ENCODE data around the gene SLC25A21.

SLC25A21 gene

DNA sequence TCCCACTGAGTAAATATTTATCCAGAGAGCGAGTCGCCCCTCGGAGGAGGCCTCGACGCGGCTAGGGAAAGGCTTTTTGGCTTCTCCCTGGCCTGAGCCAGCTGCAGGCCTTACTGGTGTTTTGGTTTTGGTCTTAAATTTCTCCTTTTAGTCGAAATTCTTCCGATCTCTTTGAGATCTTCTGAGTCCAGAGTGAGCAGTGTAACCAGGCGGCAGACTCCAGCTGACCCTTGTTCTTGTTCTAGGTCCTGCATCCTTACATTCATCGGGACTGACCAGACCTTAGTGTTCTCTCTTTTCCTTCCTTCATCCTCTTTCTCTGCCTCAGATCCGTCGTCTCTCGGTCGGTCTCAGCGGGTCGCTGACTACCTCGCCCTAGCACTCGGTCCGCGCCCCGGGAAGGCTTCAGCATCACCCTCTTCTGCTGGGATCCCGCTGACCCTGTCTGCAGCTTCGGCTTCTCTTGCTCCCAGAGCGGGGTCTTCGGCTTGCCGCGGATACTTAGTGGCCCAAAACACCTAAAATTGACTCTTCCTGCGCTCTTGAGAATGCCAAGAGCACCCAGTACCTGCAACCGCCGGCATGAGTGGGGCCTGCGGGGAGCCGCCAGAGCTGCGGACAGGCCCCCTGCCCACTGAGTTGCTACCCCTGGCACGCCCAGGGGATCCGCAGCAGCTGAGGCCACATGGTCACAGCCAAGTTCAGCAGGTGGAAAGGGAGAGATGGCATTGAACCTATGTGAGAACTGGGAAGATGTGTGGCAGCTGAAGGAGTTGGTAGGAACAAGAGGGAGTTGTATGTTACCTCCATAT lies 513.2 kb downstream of the SLC25A21 start:
- TF ChIP-seq, protein P1, sequence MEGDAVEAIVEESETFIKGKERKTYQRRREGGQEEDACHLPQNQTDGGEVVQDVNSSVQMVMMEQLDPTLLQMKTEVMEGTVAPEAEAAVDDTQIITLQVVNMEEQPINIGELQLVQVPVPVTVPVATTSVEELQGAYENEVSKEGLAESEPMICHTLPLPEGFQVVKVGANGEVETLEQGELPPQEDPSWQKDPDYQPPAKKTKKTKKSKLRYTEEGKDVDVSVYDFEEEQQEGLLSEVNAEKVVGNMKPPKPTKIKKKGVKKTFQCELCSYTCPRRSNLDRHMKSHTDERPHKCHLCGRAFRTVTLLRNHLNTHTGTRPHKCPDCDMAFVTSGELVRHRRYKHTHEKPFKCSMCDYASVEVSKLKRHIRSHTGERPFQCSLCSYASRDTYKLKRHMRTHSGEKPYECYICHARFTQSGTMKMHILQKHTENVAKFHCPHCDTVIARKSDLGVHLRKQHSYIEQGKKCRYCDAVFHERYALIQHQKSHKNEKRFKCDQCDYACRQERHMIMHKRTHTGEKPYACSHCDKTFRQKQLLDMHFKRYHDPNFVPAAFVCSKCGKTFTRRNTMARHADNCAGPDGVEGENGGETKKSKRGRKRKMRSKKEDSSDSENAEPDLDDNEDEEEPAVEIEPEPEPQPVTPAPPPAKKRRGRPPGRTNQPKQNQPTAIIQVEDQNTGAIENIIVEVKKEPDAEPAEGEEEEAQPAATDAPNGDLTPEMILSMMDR (IDR thresholded peaks at IDR 0.05; ENCODE audit: extremely low read depth, missing control alignments), result no peak
- DNase-seq (ENCODE audit: low spot score), result no peak

DNA sequence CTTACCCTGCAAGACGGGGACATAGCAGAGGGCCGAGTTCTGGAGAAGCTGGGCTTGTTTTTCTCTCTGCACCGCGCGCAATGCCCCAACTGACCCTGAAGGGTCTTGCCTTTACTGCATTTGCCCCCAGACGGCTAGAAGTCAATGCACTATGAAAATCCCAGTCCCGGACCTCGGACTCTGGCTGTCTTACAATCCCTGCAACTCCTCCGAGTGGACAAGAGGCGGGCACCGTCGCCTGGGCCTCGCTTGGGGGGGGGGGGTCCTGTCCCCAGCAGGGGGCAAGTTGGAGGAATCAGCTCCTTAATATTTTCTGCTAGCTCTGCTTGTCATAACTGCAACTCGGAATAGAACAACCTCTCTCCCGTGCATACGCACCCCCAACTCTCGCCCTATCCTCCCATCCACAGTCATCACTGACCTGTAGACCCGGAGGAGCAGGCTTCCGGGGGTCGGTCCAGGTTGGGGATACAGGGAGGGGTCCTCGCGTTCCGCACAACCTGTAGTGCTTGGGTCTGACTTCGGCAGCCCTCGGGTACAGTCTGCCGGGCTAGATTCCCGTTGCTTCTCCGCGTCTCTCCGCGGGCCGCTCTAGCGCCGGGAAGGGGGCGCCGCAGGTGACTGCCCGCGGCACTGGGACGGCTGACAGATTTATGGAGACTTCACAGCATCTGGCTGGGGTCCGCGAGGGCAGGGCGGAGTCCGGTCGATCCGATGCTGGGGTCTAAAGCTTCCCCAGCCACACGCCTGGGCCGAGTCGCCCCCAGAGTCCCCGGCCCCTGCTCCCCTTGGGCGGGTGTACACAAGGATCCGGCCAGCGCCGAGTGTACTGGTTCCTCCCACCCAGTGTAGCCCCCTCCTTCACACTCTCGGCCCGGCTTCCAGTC lies 514.0 kb downstream of the SLC25A21 start:
- TF ChIP-seq, protein P1 (IDR thresholded peaks at IDR 0.05; ENCODE audit: extremely low read depth, missing control alignments), result no peak
- no peak for DNase-seq (ENCODE audit: low spot score)

DNA sequence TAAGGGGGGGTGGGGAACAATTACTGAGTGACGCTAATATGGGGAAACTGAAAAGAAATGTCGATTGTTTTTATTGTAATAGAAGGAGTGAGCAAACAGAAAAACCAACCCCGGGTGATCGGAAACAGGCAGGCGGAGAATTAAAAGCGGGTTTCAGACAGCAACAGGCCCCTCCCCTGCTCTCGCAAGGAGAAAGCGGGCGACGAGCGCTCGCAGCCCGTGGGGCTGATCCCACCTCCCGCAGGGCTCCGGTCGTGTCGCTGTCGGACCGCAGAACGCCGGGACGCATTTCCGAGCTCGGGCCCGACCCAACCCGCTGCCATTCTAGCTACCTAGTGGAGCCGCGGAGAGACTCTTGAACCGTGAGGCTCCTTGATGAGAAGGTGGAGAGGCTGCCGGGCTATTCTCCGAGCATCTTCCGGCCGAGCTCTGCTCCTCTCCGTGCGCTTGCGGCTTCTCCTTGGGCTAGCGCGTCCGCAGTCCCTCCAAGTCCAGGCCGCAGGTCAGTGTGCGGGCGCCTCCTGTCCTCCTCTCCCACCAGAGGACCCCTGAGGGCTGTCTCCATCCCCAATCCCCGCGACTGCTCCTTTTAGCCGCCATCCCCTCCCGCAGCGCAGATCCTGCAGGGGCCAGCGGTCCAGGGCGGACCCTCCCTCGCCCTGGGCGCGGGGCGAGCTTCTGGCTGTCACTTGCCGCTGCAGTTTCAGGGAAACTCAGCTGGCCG lies 514.8 kb downstream of the SLC25A21 start:
- TF ChIP-seq, protein P1 (IDR thresholded peaks at IDR 0.05; ENCODE audit: extremely low read depth, missing control alignments), result no peak
- DNase-seq (ENCODE audit: low spot score), result no peak

DNA sequence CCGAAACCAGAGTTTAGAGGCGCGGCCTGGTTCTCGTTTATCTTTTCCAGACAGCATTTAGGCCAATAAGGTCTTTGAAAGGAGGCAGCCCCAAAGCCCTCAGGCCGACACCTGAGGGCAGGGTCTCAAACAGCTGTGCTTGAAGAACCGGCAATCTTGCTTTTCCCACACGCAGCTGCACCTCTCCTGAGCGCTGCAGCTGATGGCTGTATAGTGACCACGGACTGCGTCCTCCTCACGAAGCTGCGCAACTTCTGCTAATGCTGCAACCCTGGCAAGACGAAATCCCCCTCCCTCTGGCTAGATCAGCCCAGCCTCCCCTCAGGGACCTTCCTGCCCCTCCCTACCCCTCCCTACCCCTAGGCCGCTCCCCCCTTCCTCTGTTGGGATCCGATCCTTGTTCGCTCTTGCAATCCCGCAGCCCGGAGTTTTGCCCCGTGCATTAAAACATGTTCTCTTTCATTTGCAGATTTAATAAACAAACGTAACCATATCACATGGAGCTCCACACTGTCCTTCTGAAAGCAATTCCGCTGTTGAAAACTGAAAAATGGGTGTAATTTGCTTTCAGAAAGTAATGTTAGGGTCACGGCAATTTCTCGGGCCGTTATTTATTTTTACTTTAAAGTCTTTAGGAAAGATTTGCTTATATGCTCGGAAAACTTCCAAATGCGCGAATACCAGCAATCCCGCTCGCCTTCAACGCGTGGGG lies 515.6 kb downstream of the SLC25A21 start:
- TF ChIP-seq, protein P1 (IDR thresholded peaks at IDR 0.05; ENCODE audit: extremely low read depth, missing control alignments), result no peak
- DNase-seq (ENCODE audit: low spot score), result no peak

DNA sequence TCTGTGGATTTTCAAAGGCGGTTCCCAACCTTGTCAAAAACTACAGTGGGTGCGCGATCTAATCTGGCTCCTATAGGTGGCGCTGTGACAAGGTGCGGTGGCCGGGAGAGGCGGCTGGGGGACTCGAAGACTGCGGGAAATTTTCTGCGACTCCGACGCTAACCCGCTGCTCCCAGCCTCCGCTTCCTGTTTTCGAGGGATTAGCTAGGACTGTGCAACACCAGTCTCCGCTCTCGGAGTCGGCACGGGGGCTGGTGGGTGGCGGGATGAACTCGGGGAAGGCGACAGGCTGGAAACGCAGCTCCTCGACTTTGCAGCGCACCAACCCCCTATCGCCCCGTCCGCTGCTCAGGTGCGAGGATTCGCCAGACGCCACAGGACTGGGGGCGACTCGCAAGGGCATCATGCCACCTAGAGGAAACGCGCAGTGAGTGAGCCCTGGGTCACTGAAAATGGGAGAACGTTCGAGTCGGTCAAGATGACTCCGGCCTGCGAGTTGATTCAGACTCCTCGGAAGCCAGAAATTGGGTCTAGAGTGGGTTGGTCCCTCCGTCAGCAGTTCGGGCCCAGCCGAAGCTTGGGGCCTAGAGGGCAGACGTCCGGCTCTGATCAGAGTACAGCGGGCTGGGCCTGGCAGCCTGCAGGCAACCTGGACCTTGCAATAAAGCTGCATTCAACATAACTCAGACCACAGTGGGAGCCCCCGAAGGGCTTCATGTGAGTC lies 516.3 kb downstream of the SLC25A21 start:
- DNase-seq (ENCODE audit: low spot score), result no peak
- TF ChIP-seq, protein P1 (IDR thresholded peaks at IDR 0.05; ENCODE audit: extremely low read depth, missing control alignments), result no peak

DNA sequence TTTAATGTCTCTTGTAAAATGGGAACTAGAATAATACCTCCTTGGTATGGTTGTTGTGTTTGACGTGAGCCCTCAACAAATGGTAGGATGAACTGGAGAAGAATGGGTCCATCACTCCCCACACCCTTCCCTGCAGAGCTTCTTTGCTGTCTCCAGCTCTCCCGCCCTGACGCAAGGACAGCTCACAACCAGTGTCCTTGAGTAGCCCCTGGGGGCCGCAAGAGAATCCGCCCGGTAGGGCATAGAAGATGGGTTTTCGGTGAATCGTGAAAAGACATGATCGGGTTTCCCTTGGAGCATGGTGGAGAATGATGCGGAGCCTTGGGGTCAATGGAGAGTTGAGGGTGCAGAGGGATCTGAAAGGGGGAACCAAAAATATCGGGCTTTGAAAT lies 516.8 kb downstream of the SLC25A21 start:
- no peak for DNase-seq (ENCODE audit: low spot score)

More for the DNA sequence above, 516.8 kb downstream of the SLC25A21 start:
- TF ChIP-seq, protein P1 (IDR thresholded peaks at IDR 0.05; ENCODE audit: extremely low read depth, missing control alignments), result no peak

Measured in GM20000 (cell line).